HG03196 (cell line): ENCODE results near the gene TRAPPC6A.

Experiments
- ATAC-seq: cut with Tn5 transposase; IDR thresholded peaks from one replicate; pipeline ENCODE4 v1.9.1; 2021; ENCODE audit not compliant: unreplicated experiment

The TRAPPC6A gene

GRCh38 chr19:45186509-45187334 lies 8.7 kb upstream of the TRAPPC6A start:
- ATAC-seq, result no peak

DNA sequence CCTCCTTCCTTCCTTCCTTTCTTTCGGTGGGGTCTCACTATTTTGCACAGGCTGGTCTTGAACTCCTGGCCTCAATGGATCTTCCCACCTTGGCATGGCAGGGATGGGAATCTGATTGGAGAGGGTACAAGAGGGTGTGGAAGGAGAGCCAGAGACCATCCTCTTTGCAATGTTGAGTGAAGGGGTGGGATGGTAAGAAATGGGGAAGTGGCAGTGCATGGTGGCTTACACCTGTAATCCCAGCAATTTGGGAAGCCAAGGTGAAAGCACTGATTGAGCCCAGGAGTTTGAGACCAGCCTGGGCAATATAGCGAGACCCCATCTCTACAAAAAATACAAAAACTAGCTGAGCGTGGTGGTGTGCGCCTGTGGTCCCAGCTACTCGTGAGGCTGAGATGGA lies 6.1 kb upstream of the TRAPPC6A start:
- no peak for ATAC-seq

GRCh38 chr19:45182758-45183157 lies 4.7 kb upstream of the TRAPPC6A start:
- ATAC-seq, result no peak

DNA sequence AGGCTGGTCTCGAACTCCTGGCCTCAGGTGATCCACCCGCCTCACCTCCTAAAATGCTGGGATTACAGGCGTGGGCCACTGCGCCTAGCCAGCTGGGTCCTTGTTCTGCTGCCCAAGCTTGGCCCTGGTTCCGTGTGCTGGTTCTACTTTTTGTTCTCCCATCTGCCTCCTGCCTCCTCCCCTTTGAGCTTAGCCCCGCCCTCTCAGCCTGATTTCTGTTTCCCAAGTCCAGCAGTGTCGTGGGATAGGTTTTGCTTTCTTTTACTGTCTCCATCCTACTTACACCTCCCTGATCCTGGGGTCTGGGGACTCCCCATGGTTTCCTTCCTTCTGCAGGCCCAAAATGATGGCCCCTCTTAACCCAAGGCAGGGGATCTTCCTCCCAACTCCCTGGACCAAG lies 2.9 kb upstream of the TRAPPC6A start:
- no peak for ATAC-seq

GRCh38 chr19:45179892-45180370 lies 1.9 kb upstream of the TRAPPC6A start:
- no peak for ATAC-seq

- no peak for ATAC-seq
Measured at GRCh38 chr19:45179072-45179891, 1.2 kb upstream of the TRAPPC6A start.

DNA sequence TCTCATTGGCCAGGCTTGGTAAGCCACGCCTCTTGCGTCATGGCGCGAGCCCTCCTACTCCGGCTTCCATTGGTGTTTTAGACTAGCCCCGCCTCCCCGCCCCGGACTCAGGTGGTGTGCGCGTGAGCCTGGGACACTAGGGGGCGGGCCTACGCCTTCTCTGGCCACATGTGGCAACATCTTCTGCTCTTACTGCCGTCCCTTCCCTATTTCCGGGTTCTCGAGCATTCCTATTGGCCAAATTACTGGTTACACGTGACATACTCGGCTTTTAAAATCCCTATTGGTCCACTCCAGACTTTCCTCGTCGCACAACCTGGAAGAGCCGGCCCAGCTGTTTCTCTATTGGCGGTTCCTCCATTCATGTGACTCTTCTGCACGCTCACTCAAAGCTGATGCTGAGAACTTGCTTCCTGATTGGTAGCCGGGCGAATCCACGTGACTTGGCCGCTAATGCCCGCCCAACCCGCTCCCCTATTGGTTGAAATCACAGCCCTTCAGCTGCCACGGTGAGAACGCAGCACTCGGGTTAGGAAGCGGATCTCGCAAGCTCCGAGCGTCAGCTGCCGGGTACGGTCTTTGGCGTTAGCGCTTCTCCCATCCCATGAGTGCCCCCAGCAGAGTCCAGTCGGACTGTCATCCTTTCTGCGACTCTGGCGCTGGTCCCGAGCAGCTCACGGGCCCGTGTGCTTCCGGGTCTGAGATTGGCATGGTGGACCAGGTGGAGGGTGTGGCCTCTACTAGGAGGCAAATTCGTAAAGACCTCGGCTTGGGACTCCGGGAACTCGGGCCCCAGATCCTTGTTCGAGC lies 430 bp upstream of the TRAPPC6A start, which contains the start of gene BLOC1S3:
BLOC1S3 (plus strand) TSS at position 523 of the 810 bp plus-strand sequence. CDS start 513 bp downstream, outside the sequence.
- ATAC-seq, result peak; percentile 80

DNA sequence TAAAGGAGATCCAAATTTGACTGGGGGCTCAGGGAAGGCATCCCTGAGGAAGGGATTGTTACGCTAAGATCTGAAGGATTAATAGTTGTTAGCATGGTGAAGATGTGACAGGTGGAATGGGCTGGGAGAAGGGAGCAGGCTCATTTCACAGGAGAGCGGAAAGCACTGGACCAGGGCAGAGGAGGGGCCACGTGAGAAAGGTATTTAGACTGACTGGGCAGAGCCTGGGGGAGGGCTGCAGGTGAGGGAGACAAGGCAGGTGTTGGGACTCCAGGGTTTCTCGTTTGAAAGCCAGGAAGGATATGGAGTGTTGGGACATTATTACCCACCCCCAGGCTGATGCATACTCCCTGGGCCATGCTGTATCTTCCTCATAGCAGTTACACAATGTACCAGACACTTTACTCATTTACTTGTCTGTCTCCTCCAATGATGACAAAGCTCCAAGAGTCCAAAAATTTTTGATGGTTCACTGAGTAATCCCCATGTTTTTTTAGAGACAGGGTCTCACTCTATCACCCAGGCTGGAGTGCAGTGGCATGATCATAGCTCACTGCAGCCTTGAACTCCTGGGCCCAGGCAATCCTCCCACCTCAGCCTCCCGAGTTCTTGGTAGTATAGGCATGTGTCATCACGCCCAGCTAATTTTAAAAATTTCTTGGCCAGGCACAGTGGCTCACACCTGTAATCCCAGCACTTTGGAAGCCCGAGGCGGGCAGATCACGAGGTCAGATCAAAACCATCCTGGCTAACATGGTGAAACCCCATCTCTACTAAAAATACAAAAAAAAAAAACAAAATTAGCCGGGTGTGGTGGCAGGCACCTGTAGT lies 2.3 kb downstream of the TRAPPC6A start:
- ATAC-seq, result no peak

DNA sequence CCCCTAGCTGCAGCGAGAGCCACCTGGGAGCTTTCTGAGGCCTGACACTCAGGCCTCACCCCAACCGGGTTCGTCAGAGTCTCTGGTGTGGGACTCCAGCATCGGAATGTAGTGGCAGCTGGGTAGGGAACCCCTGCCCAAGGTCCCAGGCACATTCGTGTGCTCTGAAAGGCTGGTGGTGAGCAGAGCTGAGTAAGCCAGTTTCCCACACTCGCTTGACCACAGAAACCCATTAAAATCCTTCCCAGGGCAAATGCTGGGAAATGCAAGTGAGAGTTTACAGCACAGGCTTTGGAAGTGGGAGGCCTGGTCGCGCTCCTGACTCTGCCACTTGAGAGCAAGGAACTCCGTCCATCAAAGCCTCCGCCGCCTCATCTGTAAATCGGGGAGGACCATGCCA lies 4.2 kb downstream of the TRAPPC6A start:
- ATAC-seq, result no peak

DNA sequence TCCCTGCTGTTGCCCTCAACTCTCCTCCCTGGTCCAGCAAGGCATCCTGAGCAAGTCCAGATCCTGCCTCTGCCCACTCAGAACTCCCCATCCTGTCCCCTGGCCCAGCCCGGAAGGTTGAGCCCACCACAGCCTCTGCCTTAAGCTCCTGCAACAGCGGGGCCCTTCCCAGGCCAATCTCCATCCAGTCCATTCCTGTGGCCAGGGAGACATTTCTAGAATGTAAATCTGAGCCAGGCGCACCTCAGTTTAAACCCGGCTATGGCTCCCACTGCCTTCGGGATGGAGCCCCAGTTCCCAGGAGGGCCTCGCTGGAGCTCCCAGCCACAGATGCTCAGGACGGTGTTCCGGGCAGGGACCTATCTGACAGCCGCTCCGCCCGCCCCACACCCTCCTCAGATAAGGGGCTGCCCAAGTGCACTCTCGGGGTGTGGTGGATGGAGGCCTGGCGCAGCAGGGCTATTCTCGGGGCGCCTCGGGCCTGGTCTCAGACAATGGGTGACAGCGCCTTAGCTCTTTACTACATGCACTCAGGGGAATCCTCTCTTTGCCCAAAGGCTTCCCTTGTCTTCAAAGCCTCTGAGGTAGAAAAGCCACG lies 5.3 kb downstream of the TRAPPC6A start:
- no peak for ATAC-seq

DNA sequence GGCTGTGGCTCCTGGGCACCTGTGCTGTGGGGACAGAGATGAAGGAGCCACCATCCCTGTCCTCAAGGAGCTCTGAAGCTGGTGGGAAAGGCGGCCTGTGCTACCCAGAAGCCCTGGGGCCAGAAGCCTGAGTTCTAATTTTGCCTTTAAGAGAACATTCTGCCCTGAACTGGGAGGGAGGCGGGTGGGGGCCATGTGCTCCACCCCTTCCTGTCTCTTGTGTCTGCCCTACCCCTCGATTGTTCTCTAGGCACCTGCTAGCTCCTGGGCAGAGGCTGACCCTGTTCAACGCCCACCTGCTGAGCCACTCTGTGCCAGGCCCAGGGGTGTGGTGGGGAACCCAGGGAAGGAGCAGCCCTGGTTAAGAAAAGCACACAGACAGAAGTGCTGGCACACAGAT lies 5.9 kb downstream of the TRAPPC6A start:
- no peak for ATAC-seq

- no peak for ATAC-seq
Measured at GRCh38 chr19:45171211-45171623, 6.8 kb downstream of the TRAPPC6A start.

DNA sequence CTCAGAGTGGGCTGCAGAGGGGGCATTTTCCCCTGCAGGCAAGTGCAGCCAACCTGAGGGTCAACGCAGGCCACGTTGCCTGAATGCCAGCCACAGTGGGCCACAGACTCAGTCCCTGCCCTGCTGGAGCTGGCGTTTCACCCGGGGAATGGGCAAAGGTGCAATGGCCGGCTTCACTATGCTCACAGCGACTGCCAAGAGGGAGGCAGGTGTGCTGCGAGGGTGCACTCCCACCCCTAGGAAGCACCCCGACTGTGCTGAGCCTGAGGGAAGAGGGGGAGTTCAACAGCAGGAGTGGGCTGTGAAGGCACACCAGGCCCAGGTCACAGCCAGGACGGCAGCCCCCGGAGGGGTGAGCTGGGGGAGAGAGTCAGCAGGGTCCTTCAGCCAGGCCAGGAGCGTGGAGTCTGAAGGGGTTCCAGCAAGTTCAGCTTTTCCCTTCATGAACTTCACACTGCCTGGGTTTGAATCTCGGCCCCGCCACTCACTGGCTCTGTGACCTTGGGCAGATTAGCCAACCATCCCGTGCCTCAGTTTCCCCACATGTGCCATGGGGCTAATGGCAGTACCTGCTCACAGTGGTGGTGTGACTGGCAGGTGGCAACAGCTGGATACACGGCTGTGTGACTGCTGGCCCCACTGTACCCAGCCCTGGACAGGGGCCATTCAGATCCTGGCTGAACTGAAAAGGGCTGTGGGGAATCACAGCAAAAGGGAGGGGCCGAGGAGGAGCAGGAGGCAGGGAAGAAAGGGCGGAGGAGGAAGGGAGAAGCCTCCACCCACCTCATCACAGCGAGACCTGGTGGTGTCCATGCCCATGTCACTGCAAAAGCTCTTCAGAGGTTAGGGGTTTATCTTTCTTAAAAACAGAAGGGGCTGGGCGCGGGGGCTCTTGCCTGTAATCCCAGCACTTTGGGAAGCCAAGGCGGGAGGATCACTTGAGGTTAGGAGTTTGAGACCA lies 7.6 kb downstream of the TRAPPC6A start:
- no peak for ATAC-seq

- no peak for ATAC-seq
Measured at GRCh38 chr19:45169602-45170001, 8.4 kb downstream of the TRAPPC6A start.

DNA sequence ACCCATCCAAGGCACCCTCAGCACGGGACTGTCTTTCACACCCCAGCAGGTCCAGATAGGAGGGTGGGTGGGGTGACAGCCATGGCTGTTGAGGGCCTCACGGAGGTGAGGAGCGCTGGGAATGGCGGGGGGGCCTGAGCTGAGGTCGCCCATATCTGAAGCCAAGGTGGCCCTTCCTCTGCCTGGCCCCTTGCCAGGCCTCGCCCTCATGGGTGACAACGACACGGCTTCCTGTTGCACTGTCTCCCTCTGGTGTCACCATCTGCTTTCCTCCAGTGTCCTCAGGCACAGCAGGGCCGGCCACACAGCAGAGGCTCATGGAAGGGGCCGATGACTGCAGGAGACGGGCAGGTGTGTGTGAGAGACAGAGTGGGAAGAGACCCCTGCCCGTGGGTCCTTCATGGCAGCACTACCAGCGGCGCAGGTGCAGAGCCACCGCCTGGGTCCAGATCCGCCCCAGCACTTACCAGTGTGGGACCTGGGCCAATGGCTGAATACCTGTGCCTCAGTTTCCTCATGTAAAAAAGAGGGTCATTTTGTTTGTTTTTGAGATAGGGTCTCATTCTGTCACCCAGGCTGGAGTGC lies 9.2 kb downstream of the TRAPPC6A start:
- no peak for ATAC-seq

DNA sequence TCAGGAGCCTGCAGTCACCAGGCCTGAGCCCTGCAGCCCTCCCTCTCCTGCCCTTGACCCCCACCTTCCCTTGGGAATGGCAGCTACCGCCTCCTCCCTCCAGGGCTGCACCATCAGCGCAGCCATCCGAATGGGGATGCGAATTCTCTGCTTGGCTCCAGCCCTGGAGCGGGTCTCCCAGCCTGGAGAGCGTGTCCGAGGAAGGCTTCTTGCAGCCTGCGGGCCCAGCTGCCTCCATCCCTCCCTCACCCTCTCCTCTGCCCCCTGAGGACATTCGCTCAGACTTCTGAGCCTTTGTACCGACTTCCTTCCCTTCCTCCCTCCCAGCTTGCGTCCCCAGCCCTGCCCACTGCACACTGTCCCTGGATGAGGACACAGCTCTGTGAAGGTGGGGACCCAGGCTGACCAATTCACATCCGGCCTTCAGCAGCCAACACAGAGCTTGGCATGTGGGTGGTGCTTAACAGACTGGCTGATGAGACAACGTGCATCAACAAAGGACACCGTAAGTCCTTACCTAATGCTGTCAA lies 11.2 kb downstream of the TRAPPC6A start:
- no peak for ATAC-seq

DNA sequence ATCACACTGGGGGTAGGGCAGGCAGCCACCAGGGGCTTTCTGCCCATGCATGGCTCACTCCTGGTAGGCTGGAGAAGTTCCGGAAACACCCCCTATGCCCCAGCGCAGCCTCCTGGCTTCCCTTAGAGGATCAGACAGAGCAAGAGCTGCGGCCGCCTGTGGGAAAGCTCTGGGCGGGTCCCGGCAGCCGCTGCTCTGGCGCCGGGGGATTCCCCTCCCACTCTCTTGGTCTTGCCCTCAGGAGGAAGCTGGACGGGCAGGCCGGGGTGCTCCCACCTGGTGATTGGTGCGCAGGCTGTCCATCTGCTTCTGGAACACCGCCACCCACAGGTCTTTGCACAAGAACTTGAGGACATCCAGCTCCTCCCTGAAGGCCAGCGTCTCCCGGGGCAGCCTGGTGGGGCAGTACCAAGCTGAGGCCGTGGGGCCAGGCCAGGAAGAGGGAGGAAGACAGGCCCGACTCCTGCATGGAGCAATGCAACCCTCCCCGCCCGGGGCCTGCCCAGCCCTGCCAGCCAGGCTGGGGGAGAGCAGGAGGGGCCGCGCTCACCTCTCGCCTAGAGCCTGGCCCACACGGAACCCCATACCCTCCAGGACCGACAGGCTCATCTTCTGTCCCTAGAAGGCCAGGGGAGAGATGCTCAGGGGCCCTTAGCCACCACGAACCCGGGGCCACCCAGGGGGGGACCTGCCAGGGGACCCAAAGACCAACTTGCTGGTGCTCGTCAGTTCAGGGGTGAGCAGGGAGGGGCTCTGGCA lies 13.3 kb downstream of the TRAPPC6A start:
- peak; percentile 54 for ATAC-seq
